K562 (cell line): Measurements from ENCODE around the gene PTPN7. TPM values are rescaled to one million over a fixed set of nuclear protein-coding genes. Genes with fewer than 3 reads are reported as not detected.

Experiments
- CBX2 ChIP-seq: fragments of 200-600 bp; sonication (generic); IDR thresholded peaks from one replicate; pipeline ENCODE4 v1.6.1; 2012; ENCODE audit warnings: mild to moderate bottlenecking, low read length, inconsistent platforms; ENCODE audit not compliant: insufficient read depth, poor library complexity, severe bottlenecking
- ETS2 ChIP-seq: IDR thresholded peaks from 2 replicates; pipeline ENCODE4 v1.6.1; 2016; ENCODE audit warnings: borderline replicate concordance, missing genetic modification characterization, mild to moderate bottlenecking, moderate library complexity, missing compliant biosample characterization; ENCODE audit not compliant: poor library complexity, severe bottlenecking
- FOXA3 ChIP-seq, 2 experiments: fragments of 450-650 bp in 1 of 2; sonication (generic) in 1 of 2; formaldehyde crosslinking; IDR thresholded peaks in 1 of 2; conservative IDR thresholded peaks in 1 of 2; 2 replicates each; pipeline versions ENCODE4 v1.4.0 to v1.8.0; 2020 to 2022; ENCODE audit warnings: mild to moderate bottlenecking in 2 of 2, missing genetic modification reagents in 1 of 2
- FOXK2 ChIP-seq, 2 experiments: fragments of 450-650 bp; IDR thresholded peaks in 1 of 2; conservative IDR thresholded peaks in 1 of 2; 2 replicates each; pipeline ENCODE4 v1.6.1; 2016; ENCODE audit warnings: low read depth in 2 of 2, mild to moderate bottlenecking in 1 of 2
- FUS ChIP-seq: fragments of 200-400 bp; formaldehyde crosslinking; optimal IDR thresholded peaks from 2 replicates; pipeline ENCODE3; 2017; ENCODE audit warnings: low read depth, low read length
- GABPA ChIP-seq: fragments of 200-800 bp; sonication (Bioruptor generic); conservative IDR thresholded peaks from 2 replicates; pipeline ENCODE4 v1.6.1; 2016; ENCODE audit warnings: low read depth, missing genetic modification characterization, missing compliant biosample characterization
- SMARCC2 ChIP-seq: fragments of 450-650 bp; IDR thresholded peaks from 2 replicates; pipeline ENCODE4 v1.6.1; 2017; ENCODE audit warnings: antibody characterized with exemption, moderate library complexity, mild to moderate bottlenecking, low read depth
- ZNF224 ChIP-seq: sonication (generic); formaldehyde crosslinking; IDR thresholded peaks from 2 replicates; pipeline ENCODE4 v1.8.0; 2022; ENCODE audit warnings: mild to moderate bottlenecking, missing genetic modification reagents
- ZNF57 ChIP-seq: fragments of 450-650 bp; formaldehyde crosslinking; IDR thresholded peaks from 2 replicates; pipeline ENCODE4 v1.4.0; 2020; ENCODE audit warnings: mild to moderate bottlenecking, moderate library complexity
- ZNF785 ChIP-seq: fragments of 250-450 bp; sonication (Bioruptor Pico); IDR thresholded peaks from 2 replicates; pipeline ENCODE4 v1.4.0; 2020; ENCODE audit warnings: mild to moderate bottlenecking
- polyA plus RNA-seq, 8 experiments: library from polyadenylated mRNA; depleted of rRNA in 4 of 8; stranded (reverse) in 5 of 8; unstranded in 3 of 8; fragments of >200 nt; fragmentation: Nextera tagmentation in 2 of 8; fragmentation: Illumina TruSeq in 1 of 8; extraction: Ambion mirVana in 2 of 8; extraction: Trizol in 1 of 8; gene quantifications; 2 replicates each; pipeline versions ENCODE4 v1.2.1 to v1.2.3, GENCODE V29; 2011 to 2014; ENCODE audit warnings: inconsistent platforms in 1 of 8, missing spikeins in 1 of 8
- total RNA-seq, 7 experiments: library from RNA; depleted of rRNA in 6 of 7; stranded (reverse); fragments of >200 nt in 6 of 7; fragmentation: Illumina TruSeq in 2 of 7; extraction: Trizol in 2 of 7; gene quantifications; 2 replicates each; pipeline versions ENCODE4 v1.2.1 to v1.2.3, GENCODE V29; 2011 to 2021; ENCODE audit warnings: low replicate concordance in 1 of 7
- TF ChIP-seq, protein P1 (sequence below): sonication (generic); IDR thresholded peaks from 2 replicates; pipeline ENCODE4 v1.6.1; 2016
- TF ChIP-seq, protein P2 (sequence below): sonication (generic); formaldehyde crosslinking; IDR thresholded peaks from 2 replicates; pipeline ENCODE4 v1.8.0; 2023; ENCODE audit warnings: mild to moderate bottlenecking, missing genetic modification reagents
- TF ChIP-seq, protein P3 (sequence below): fragments of 200-800 bp; sonication (Bioruptor generic); IDR thresholded peaks from 2 replicates; pipeline ENCODE4 v1.6.1; 2017; ENCODE audit warnings: missing genetic modification characterization, missing compliant biosample characterization

The PTPN7 gene
- total and polyA plus RNA-seq, 9 of the 15 experiments (the other 6 are each of a cell fraction or from before 2014, with no cell fraction given): 18.7 to 144 (median 120) TPM

DNA sequence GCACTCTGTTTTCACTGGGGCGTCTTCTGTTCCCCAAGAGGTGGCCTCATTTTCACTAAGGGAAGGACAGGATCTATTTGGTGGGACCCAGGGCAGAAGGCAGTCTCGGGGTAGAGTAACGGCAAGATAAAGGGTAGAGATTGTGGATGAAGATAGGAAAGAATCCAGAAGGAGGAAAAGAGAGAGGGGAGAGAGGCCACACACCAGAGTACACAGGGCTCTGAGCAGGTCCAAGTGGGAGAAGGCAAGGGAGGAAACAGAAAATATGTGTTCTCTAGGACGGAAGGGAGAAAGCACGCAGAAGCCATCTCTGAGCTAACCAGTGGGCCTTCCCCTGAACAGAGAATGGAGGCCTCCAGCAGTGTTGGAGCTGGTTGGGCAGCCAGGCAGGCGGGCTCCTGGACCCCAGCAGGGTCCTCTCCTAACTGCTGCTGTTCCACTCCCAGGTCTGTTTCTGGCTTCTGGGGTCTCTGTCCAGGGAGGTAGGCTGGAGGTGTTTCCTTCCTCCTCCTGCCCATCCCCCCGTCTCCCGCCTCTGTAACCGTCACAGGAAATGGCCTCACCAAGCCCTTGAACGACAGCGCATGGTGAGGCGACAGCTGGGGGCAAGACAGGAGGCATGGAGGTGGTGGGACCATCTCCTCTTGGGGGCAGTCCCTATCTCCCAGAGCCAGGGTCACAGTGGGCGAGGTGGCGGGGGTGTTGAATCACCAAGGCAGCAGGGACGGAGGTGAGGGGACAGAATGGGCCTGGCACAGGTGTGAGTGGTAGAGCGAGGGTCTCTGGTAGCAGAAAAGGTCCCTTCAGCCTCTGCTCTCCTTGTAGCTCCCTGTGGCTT, 649 bp downstream of the PTPN7 start (continued):
- TF ChIP-seq, protein P1, sequence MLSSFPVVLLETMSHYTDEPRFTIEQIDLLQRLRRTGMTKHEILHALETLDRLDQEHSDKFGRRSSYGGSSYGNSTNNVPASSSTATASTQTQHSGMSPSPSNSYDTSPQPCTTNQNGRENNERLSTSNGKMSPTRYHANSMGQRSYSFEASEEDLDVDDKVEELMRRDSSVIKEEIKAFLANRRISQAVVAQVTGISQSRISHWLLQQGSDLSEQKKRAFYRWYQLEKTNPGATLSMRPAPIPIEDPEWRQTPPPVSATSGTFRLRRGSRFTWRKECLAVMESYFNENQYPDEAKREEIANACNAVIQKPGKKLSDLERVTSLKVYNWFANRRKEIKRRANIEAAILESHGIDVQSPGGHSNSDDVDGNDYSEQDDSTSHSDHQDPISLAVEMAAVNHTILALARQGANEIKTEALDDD: no peak
- TF ChIP-seq ZNF57 (CRISPR knock-in tag): no peak; the same call in 1 of the 2 replicates
- TF ChIP-seq CBX2: no peak
- peak; percentile 43 to 46; a peak in 3 of 4 replicates for TF ChIP-seq FOXK2 (conservative IDR thresholded peaks at IDR 0.05 in 1 of 2, IDR thresholded peaks at IDR 0.05 in 1 of 2; ENCODE audit: low read depth in 2 of 2)
- TF ChIP-seq FUS: no peak
- TF ChIP-seq, protein P2, sequence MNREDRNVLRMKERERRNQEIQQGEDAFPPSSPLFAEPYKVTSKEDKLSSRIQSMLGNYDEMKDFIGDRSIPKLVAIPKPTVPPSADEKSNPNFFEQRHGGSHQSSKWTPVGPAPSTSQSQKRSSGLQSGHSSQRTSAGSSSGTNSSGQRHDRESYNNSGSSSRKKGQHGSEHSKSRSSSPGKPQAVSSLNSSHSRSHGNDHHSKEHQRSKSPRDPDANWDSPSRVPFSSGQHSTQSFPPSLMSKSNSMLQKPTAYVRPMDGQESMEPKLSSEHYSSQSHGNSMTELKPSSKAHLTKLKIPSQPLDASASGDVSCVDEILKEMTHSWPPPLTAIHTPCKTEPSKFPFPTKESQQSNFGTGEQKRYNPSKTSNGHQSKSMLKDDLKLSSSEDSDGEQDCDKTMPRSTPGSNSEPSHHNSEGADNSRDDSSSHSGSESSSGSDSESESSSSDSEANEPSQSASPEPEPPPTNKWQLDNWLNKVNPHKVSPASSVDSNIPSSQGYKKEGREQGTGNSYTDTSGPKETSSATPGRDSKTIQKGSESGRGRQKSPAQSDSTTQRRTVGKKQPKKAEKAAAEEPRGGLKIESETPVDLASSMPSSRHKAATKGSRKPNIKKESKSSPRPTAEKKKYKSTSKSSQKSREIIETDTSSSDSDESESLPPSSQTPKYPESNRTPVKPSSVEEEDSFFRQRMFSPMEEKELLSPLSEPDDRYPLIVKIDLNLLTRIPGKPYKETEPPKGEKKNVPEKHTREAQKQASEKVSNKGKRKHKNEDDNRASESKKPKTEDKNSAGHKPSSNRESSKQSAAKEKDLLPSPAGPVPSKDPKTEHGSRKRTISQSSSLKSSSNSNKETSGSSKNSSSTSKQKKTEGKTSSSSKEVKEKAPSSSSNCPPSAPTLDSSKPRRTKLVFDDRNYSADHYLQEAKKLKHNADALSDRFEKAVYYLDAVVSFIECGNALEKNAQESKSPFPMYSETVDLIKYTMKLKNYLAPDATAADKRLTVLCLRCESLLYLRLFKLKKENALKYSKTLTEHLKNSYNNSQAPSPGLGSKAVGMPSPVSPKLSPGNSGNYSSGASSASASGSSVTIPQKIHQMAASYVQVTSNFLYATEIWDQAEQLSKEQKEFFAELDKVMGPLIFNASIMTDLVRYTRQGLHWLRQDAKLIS (CRISPR knock-in tag): no peak; the same call in 1 of the 2 replicates
- 0 out of 2 replicates have a peak, but pooled peaks have one; percentile 46 for TF ChIP-seq SMARCC2
- TF ChIP-seq GABPA (tag): peak; percentile 82
- TF ChIP-seq, protein P3, sequence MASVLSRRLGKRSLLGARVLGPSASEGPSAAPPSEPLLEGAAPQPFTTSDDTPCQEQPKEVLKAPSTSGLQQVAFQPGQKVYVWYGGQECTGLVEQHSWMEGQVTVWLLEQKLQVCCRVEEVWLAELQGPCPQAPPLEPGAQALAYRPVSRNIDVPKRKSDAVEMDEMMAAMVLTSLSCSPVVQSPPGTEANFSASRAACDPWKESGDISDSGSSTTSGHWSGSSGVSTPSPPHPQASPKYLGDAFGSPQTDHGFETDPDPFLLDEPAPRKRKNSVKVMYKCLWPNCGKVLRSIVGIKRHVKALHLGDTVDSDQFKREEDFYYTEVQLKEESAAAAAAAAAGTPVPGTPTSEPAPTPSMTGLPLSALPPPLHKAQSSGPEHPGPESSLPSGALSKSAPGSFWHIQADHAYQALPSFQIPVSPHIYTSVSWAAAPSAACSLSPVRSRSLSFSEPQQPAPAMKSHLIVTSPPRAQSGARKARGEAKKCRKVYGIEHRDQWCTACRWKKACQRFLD (CRISPR knock-in tag): peak; percentile 61; the same call in 1 of the 2 replicates
- 0 out of 4 replicates have a peak, but pooled peaks of 1 of the 2 experiments have one; percentile 35 for TF ChIP-seq FOXA3 (CRISPR knock-in tag; conservative IDR thresholded peaks at IDR 0.05 in 1 of 2, IDR thresholded peaks at IDR 0.05 in 1 of 2)
- no peak for TF ChIP-seq ZNF785
- peak; percentile 48 for TF ChIP-seq ETS2 (tag)
- no peak; the same call in 1 of the 2 replicates for TF ChIP-seq ZNF224
